Measurements from ENCODE around the gene PAXX. TPM values are rescaled to one million over a fixed set of nuclear protein-coding genes. Genes with fewer than 3 reads are reported as not detected.

The PAXX gene
- total RNA-seq, 6 donors from 2014 or later: 41.8 to 150 (median 52.8) TPM

DNA sequence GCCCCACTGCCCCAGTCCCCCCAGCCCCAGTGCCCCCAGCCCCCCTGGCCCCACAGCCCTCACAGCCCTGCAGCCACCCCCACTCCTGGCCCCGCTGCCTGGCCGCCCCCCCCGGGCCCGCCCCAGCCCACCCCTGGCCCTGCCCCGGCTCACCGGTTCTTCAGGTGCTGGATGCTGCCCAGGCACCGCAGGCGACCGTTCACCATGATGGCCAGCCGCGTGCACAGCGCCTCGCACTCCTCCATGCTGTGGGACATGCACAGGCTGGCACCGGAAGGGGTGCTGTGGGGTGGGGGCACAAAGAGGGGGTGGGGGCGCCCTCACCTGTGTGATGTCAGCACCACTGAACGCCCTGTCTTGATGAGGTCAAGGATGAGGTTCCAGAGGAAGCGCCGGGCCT, 17.0 kb downstream of the PAXX start:
- Histone ChIP-seq H3K27me3 (no peaks in the 10 kb centered on the region), H3K4me3 (no peak overlapping the region), H3K27ac (no peak overlapping the region), H3K36me3 (peaks cover 0 to 46% (median 25%) of the 10 kb centered on the region in 4 donors), H3K9me3 (no peaks in the 10 kb centered on the region), H3K4me1 (peaks cover 0 to 10% (median 9%) of the 10 kb centered on the region in 4 donors)
- TF ChIP-seq EP300 (IDR thresholded peaks at IDR 0.05): no peak
- TF ChIP-seq POLR2AphosphoS5 (IDR thresholded peaks at IDR 0.05): no peak
- TF ChIP-seq POLR2A (IDR thresholded peaks at IDR 0.05): no peak
- TF ChIP-seq, protein P1, sequence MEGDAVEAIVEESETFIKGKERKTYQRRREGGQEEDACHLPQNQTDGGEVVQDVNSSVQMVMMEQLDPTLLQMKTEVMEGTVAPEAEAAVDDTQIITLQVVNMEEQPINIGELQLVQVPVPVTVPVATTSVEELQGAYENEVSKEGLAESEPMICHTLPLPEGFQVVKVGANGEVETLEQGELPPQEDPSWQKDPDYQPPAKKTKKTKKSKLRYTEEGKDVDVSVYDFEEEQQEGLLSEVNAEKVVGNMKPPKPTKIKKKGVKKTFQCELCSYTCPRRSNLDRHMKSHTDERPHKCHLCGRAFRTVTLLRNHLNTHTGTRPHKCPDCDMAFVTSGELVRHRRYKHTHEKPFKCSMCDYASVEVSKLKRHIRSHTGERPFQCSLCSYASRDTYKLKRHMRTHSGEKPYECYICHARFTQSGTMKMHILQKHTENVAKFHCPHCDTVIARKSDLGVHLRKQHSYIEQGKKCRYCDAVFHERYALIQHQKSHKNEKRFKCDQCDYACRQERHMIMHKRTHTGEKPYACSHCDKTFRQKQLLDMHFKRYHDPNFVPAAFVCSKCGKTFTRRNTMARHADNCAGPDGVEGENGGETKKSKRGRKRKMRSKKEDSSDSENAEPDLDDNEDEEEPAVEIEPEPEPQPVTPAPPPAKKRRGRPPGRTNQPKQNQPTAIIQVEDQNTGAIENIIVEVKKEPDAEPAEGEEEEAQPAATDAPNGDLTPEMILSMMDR (IDR thresholded peaks at IDR 0.05): no peak
- DNase-seq (peak in 1 of 2 donors; percentile 62), ATAC-seq (ENCODE audit: low FRiP score in 2 of 2) (no peak)
- WGBS, 2 donors: 90% methylated on average over 3 of the region's 18 CpGs; no CpG with 5 or more reads in 1 of the 2 donors

- TF ChIP-seq POLR2A (IDR thresholded peaks at IDR 0.05) (no peak), POLR2AphosphoS5 (IDR thresholded peaks at IDR 0.05) (no peak), EP300 (IDR thresholded peaks at IDR 0.05) (no peak)
- TF ChIP-seq, protein P1 (IDR thresholded peaks at IDR 0.05): no peak
- H3K9me3 ChIP-seq: no peaks in the 10 kb centered on the region
- no peak overlapping the region for H3K4me3 ChIP-seq
- ATAC-seq (ENCODE audit: low FRiP score in 2 of 2): no peak
- DNase-seq: peak in 1 of 2 donors; percentile 83
- H3K27me3 ChIP-seq: no peaks in the 10 kb centered on the region
- WGBS, 2 donors: 97 to 98% methylated on average over 29 to 37 of the region's 49 CpGs
- no peak overlapping the region for H3K27ac ChIP-seq
- H3K36me3 ChIP-seq: peaks cover 0 to 55% (median 33%) of the 10 kb centered on the region in 4 donors
- H3K4me1 ChIP-seq: peaks cover 0 to 10% (median 9%) of the 10 kb centered on the region in 4 donors
Observed at GRCh38 chr9:137009938-137010732, 17.9 kb downstream of the PAXX start.

- peak in 1 of 2 donors; percentile 60 for DNase-seq
Observed at GRCh38 chr9:137011156-137011555, 18.9 kb downstream of the PAXX start.

DNA sequence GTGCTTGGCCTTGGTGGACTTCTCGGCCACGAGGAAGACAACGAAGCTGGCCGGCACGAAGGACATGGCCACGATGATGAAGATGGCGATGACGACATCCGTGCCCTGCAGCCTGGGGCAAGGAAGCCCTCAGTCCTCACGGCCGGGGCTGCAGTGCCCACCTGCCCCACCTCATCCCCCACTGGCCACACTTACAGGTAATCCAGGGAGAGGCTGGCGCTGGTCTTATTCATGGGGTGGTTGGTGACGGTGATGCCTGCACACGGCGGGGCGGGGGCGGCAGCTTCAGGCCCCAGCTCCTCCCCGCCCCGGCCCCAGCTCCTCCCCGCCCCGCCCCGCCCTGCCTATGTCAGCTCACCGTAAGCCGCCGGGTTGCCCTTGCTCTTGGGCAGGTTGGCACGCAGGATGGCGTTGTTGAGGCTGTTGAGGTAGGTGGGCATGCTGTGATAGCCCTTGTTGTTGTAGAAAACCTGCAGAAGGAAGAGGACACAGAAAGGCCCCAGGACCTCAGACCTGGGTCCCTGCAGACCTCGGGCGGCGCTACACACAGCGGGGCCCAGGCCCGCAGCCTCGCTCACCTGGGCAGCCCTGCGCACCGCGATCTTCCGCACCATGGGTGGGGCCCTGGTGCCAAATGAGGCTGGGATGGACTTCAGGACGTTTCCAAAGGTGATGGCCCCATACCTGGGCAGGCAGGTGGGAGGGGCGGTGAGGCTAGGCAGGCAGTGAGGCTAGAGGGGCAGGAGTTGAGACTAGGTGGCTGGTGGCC, 19.9 kb downstream of the PAXX start:
- no peaks in the 10 kb centered on the region for H3K9me3 ChIP-seq
- peaks cover 0 to 71% (median 50%) of the 10 kb centered on the region in 4 donors for H3K36me3 ChIP-seq
- H3K4me1 ChIP-seq: peaks cover 0 to 8% (median 6%) of the 10 kb centered on the region in 4 donors
- WGBS, 2 donors: 92 to 99% methylated on average over 15 to 37 of the region's 39 CpGs
- DNase-seq: peak in 1 of 2 donors; percentile 68
- no peak overlapping the region for H3K4me3 ChIP-seq
- TF ChIP-seq EP300 (IDR thresholded peaks at IDR 0.05) (no peak), POLR2A (IDR thresholded peaks at IDR 0.05) (no peak), POLR2AphosphoS5 (IDR thresholded peaks at IDR 0.05) (no peak)
- TF ChIP-seq, protein P1 (IDR thresholded peaks at IDR 0.05): no peak
- H3K27me3 ChIP-seq: no peaks in the 10 kb centered on the region
- no peak overlapping the region for H3K27ac ChIP-seq
- ATAC-seq (ENCODE audit: low FRiP score in 2 of 2): no peak

More at GRCh38 chr9:137011156-137011555, 18.9 kb downstream of the PAXX start:
- 95 to 96% methylated on average over 18 to 22 of the region's 24 CpGs for WGBS, 2 donors
- no peak overlapping the region for H3K27ac ChIP-seq
- no peak overlapping the region for H3K4me3 ChIP-seq
- H3K4me1 ChIP-seq: peaks cover 0 to 10% (median 9%) of the 10 kb centered on the region in 4 donors
- H3K9me3 ChIP-seq: no peaks in the 10 kb centered on the region
- no peaks in the 10 kb centered on the region for H3K27me3 ChIP-seq
- peaks cover 0 to 61% (median 42%) of the 10 kb centered on the region in 4 donors for H3K36me3 ChIP-seq
- no peak for ATAC-seq (ENCODE audit: low FRiP score in 2 of 2)
- TF ChIP-seq POLR2A (IDR thresholded peaks at IDR 0.05): no peak
- no peak for TF ChIP-seq POLR2AphosphoS5 (IDR thresholded peaks at IDR 0.05)
- TF ChIP-seq, protein P1 (IDR thresholded peaks at IDR 0.05): no peak
- no peak for TF ChIP-seq EP300 (IDR thresholded peaks at IDR 0.05)
